PC-3 (cell line): ENCODE data around the gene C1orf159. TPM values are rescaled to one million over a fixed set of nuclear protein-coding genes. Genes with fewer than 3 reads are reported as not detected.

ENCODE experiments used
- ATAC-seq: fragments of 200-7000 bp; cut with Tn5 transposase; 2 replicates; pipeline ENCODE4 v1.9.1; 2020; ENCODE audit warnings: mild to moderate bottlenecking, moderate library complexity
- BruUV-seq: library from RNA; stranded (reverse); fragments of 400-500 nt; replicated peaks from 2 replicates; lab custom pipeline; 2021; lab: Mats Ljungman, UMichigan
- CTCF ChIA-PET: fragments of 300-600 bp; sonication (Branson Sonifier 250); formaldehyde crosslinking; loops from one replicate; lab custom pipeline; 2022; ENCODE audit warnings: antibody characterized with exemption; lab: Charles Lee
- POLR2A ChIA-PET: fragments of 300-600 bp; sonication (Branson Sonifier 250); formaldehyde crosslinking; loops from one replicate; lab custom pipeline; 2022; ENCODE audit warnings: antibody characterized with exemption; ENCODE audit not compliant: unreplicated experiment; lab: Charles Lee
- DNase-seq: peaks from one replicate; pipeline ENCODE4 v3.0.0-alpha.2; 2015
- H2AFZ ChIP-seq: fragments of 300-600 bp; sonication (generic); 2 replicates; pipeline ENCODE4 v1.6.0; 2016; ENCODE audit warnings: antibody characterized with exemption, low read length
- H3F3A ChIP-seq: fragments of 300-600 bp; sonication (generic); one replicate; pipeline ENCODE4 v1.6.0; 2017; ENCODE audit warnings: antibody characterized with exemption, low read length, control low read depth, mild to moderate bottlenecking; ENCODE audit not compliant: unreplicated experiment
- H3K27ac ChIP-seq: fragments of 300-600 bp; sonication (generic); 2 replicates; pipeline ENCODE4 v1.5.1; 2016; ENCODE audit warnings: mild to moderate bottlenecking, low read length
- H3K27me3 ChIP-seq: fragments of 300-600 bp; sonication (generic); 2 replicates; pipeline ENCODE4 v1.6.1; 2016; ENCODE audit warnings: low read length, mixed read lengths
- H3K36me3 ChIP-seq: fragments of 300-600 bp; sonication (generic); 2 replicates; pipeline ENCODE4 v1.6.1; 2016; ENCODE audit warnings: low read depth, mixed run types, low read length, mixed read lengths
- H3K4me1 ChIP-seq: fragments of 300-600 bp; sonication (generic); 2 replicates; pipeline ENCODE4 v1.5.1; 2016; ENCODE audit warnings: low read length; ENCODE audit not compliant: insufficient read depth
- H3K4me2 ChIP-seq: fragments of 300-600 bp; sonication (generic); 2 replicates; pipeline ENCODE4 v1.6.0; 2016; ENCODE audit warnings: low read length
- H3K4me3 ChIP-seq: fragments of 300-600 bp; sonication (generic); 2 replicates; pipeline ENCODE4 v1.5.1; 2016; ENCODE audit warnings: mild to moderate bottlenecking, low read length, mixed read lengths
- H3K79me2 ChIP-seq: fragments of 300-600 bp; sonication (generic); 2 replicates; pipeline ENCODE4 v1.6.1; 2017; ENCODE audit warnings: low read length, mixed read lengths
- H3K9ac ChIP-seq: fragments of 300-600 bp; sonication (generic); 2 replicates; pipeline ENCODE4 v1.6.0; 2016; ENCODE audit warnings: mild to moderate bottlenecking, low read length
- H3K9me2 ChIP-seq: fragments of 300-600 bp; sonication (generic); replicated peaks from 2 replicates; pipeline ENCODE4 v1.6.1; 2016; ENCODE audit warnings: mixed run types, low read length, mixed read lengths
- H3K9me3 ChIP-seq: fragments of 300-600 bp; sonication (generic); 2 replicates; pipeline ENCODE4 v1.6.1; 2016; ENCODE audit warnings: low read length, mixed read lengths
- H4K20me1 ChIP-seq: fragments of 300-600 bp; sonication (generic); 2 replicates; pipeline ENCODE4 v1.6.1; 2016; ENCODE audit warnings: low read length, mixed read lengths
- CTCF ChIP-seq: fragments of 300-600 bp; sonication (generic); conservative IDR thresholded peaks from 2 replicates; pipeline ENCODE4 v1.5.1; 2017; ENCODE audit warnings: antibody characterized with exemption, low read depth, mild to moderate bottlenecking, low read length
- EZH2 ChIP-seq: fragments of 300-600 bp; sonication (generic); IDR thresholded peaks from one replicate; pipeline ENCODE4 v1.6.1; 2017; ENCODE audit warnings: antibody characterized with exemption, mild to moderate bottlenecking, low read length; ENCODE audit not compliant: unreplicated experiment
- EZH2phosphoT487 ChIP-seq: fragments of 300-600 bp; sonication (generic); IDR thresholded peaks from 2 replicates; pipeline ENCODE4 v1.6.1; 2018; ENCODE audit warnings: mild to moderate bottlenecking, antibody characterized with exemption, low read length, borderline replicate concordance
- intact Hi-C: fragments of 100-400 bp; cut with micrococcal nuclease; formaldehyde crosslinking; loops from 2 replicates; pipeline ENCODE4 v1.9.0; 2023
- total RNA-seq: library from RNA; depleted of rRNA; stranded (reverse); fragments of >200 nt; gene quantifications from 2 replicates; pipeline ENCODE4 v1.2.3, GENCODE V29; 2014

Gene C1orf159
- total RNA-seq, 1 experiment from 2014 or later = 78.0 TPM

GRCh38 chr1:1033731-1034438 is 82.0 kb downstream of the C1orf159 start:
- peaks cover 58% of the 10 kb centered on the region for H4K20me1 ChIP-seq
- BruUV-seq = no TSS peak
- ChIA-PET POLR2A (no interaction called here), CTCF (no interaction called here)
- no peak overlapping the region for H3K4me3 ChIP-seq
- no peak overlapping the region for H3K4me2 ChIP-seq
- intact Hi-C loops = no loop called here
- no peaks in the 10 kb centered on the region for H3K27me3 ChIP-seq
- DNase-seq (no peak), ATAC-seq (no peak)
- no peak overlapping the region for H2AFZ ChIP-seq
- H3K36me3 ChIP-seq = peaks cover 50% of the 10 kb centered on the region
- H3K4me1 ChIP-seq = no peaks in the 10 kb centered on the region
- no peak overlapping the region for H3K27ac ChIP-seq
- no peak for TF ChIP-seq EZH2
- TF ChIP-seq EZH2phosphoT487 = no peak
- TF ChIP-seq CTCF = no peak
- H3K9me2 ChIP-seq = no peaks in the 10 kb centered on the region
- H3K9ac ChIP-seq = no peak overlapping the region
- H3K9me3 ChIP-seq = no peaks in the 10 kb centered on the region
- no peaks in the 10 kb centered on the region for H3F3A ChIP-seq
- H3K79me2 ChIP-seq = peaks cover 78% of the 10 kb centered on the region

GRCh38 chr1:1033009-1033587 is 82.8 kb downstream of the C1orf159 start:
- TF ChIP-seq CTCF = peak; percentile 40; the same call in 1 of the 2 replicates
- no peak for TF ChIP-seq EZH2
- H3K4me1 ChIP-seq = no peaks in the 10 kb centered on the region
- peaks cover 50% of the 10 kb centered on the region for H4K20me1 ChIP-seq
- no peak overlapping the region for H2AFZ ChIP-seq
- no peak overlapping the region for H3K4me3 ChIP-seq
- no peaks in the 10 kb centered on the region for H3K9me2 ChIP-seq
- ATAC-seq (0 out of 2 replicates have a peak, but pooled peaks have one; percentile 4), DNase-seq (no peak)
- H3K9ac ChIP-seq = no peak overlapping the region
- no TSS peak for BruUV-seq
- H3K79me2 ChIP-seq = peaks cover 71% of the 10 kb centered on the region
- no peak overlapping the region for H3K4me2 ChIP-seq
- ChIA-PET CTCF (no interaction called here), POLR2A (no interaction called here)
- H3F3A ChIP-seq = no peaks in the 10 kb centered on the region
- intact Hi-C loops = no loop called here
- no peak overlapping the region for H3K27ac ChIP-seq
- no peaks in the 10 kb centered on the region for H3K27me3 ChIP-seq
- H3K9me3 ChIP-seq = no peaks in the 10 kb centered on the region
- peaks cover 50% of the 10 kb centered on the region for H3K36me3 ChIP-seq

DNA sequence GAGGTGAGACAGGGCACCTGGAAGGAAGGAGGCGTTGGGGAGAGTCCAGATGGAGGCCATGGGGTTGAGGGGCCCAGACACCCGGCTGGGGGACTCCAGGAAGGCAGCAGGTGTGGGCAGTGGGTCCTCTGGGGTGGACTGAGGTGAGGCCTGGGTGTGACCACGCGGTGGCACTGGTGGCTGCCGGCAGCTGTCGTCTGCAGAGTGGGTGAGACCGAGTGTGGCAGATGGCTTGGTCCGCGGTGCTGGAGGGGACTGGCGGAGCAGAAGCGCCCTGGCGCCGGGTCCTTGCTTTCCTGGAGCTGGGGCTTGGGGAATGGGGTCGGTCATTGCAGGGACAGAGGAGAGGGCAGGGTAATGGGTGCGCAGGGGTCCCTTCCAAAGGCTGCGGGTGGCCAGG is 83.5 kb downstream of the C1orf159 start:
- Histone ChIP-seq H4K20me1 (peaks cover 52% of the 10 kb centered on the region), H3K9me2 (no peaks in the 10 kb centered on the region), H3K27me3 (no peaks in the 10 kb centered on the region), H3K36me3 (peaks cover 56% of the 10 kb centered on the region), H3K9me3 (no peaks in the 10 kb centered on the region), H3K4me2 (no peak overlapping the region), H2AFZ (no peak overlapping the region), H3K9ac (no peak overlapping the region), H3K27ac (no peak overlapping the region), H3K4me1 (no peaks in the 10 kb centered on the region), H3K79me2 (peaks cover 71% of the 10 kb centered on the region), H3K4me3 (no peak overlapping the region), H3F3A (no peaks in the 10 kb centered on the region)
- no TSS peak for BruUV-seq
- ChIA-PET CTCF (no interaction called here), POLR2A (no interaction called here)
- TF ChIP-seq EZH2 (no peak), CTCF (no peak), EZH2phosphoT487 (no peak)
- intact Hi-C loops = no loop called here
- ATAC-seq (peak; percentile 26; the same call in 1 of the 2 replicates), DNase-seq (no peak)
